ENCODE results near the gene SHMT1. TPM values are rescaled to one million over a fixed set of nuclear protein-coding genes. Genes with fewer than 3 reads are reported as not detected.

The SHMT1 gene
- total and polyA plus RNA-seq, 8 donors: 23.3 to 45.3 (median 26.9) TPM

GRCh38 chr17:18319604-18320256, 43.6 kb downstream of the SHMT1 start:
- DNase-seq (peak in 2 of 4 donors; percentile 18 to 47), ATAC-seq (peak; percentile 4)
- H3K9me3 ChIP-seq: no peaks in the 10 kb centered on the region
- no peak overlapping the region for H3K27ac ChIP-seq
- TF ChIP-seq, protein P1, sequence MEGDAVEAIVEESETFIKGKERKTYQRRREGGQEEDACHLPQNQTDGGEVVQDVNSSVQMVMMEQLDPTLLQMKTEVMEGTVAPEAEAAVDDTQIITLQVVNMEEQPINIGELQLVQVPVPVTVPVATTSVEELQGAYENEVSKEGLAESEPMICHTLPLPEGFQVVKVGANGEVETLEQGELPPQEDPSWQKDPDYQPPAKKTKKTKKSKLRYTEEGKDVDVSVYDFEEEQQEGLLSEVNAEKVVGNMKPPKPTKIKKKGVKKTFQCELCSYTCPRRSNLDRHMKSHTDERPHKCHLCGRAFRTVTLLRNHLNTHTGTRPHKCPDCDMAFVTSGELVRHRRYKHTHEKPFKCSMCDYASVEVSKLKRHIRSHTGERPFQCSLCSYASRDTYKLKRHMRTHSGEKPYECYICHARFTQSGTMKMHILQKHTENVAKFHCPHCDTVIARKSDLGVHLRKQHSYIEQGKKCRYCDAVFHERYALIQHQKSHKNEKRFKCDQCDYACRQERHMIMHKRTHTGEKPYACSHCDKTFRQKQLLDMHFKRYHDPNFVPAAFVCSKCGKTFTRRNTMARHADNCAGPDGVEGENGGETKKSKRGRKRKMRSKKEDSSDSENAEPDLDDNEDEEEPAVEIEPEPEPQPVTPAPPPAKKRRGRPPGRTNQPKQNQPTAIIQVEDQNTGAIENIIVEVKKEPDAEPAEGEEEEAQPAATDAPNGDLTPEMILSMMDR (IDR thresholded peaks at IDR 0.05): no peak
- H3K4me1 ChIP-seq: peaks cover 37 to 69% of the 10 kb centered on the region in 2 donors
- H3K36me3 ChIP-seq: peaks cover 0 to 81% of the 10 kb centered on the region in 2 donors
- intact Hi-C loops (cut with DNase I): no loop called here
- peak overlapping the region in 1 of 2 donors; percentile 32 for H3K4me3 ChIP-seq
- H3K27me3 ChIP-seq: no peaks in the 10 kb centered on the region

GRCh38 chr17:18318771-18319450, 44.4 kb downstream of the SHMT1 start:
- Histone ChIP-seq H3K4me3 (peak overlapping the region in 1 of 2 donors; percentile 32), H3K4me1 (peaks cover 39 to 68% of the 10 kb centered on the region in 2 donors), H3K27me3 (no peaks in the 10 kb centered on the region), H3K9me3 (no peaks in the 10 kb centered on the region), H3K27ac (no peak overlapping the region), H3K36me3 (peaks cover 0 to 73% of the 10 kb centered on the region in 2 donors)
- ATAC-seq (no peak), DNase-seq (no peak)
- TF ChIP-seq, protein P1 (IDR thresholded peaks at IDR 0.05): no peak
- intact Hi-C loops (cut with DNase I): no loop called here

- Histone ChIP-seq H3K9me3 (no peaks in the 10 kb centered on the region), H3K27ac (peak overlapping the region in 1 of 2 donors; percentile 63), H3K36me3 (peaks cover 0 to 65% of the 10 kb centered on the region in 2 donors), H3K4me1 (peaks cover 47 to 76% of the 10 kb centered on the region in 2 donors), H3K27me3 (no peaks in the 10 kb centered on the region), H3K4me3 (peak overlapping the region in 1 of 2 donors; percentile 32)
- TF ChIP-seq, protein P1 (IDR thresholded peaks at IDR 0.05): no peak
- no peak for ATAC-seq
- DNase-seq: no peak
- intact Hi-C loops (cut with DNase I): no loop called here
Observed at GRCh38 chr17:18318117-18318516, 45.2 kb downstream of the SHMT1 start.

DNA sequence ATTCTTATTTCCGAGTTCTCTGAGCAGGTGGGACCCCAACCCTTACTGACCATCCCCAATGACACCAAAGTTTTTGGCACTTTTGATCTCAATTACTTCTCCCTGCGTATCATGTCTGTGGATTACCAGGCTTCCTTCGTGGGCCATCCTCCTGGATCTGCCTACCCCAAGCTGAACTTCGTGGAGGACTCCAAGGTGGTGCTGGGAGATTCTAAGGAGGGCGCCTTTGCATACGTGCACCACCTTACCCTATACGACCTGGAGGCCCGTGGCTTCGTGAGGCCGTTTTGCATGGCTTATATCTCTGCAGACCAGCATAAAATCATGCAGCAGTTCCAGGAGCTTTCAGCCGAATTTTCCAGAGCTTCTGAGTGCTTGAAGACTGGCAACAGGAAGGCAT, 47.4 kb downstream of the SHMT1 start:
- ATAC-seq (no peak), DNase-seq (peak in 1 of 4 donors; percentile 23)
- Histone ChIP-seq H3K4me1 (peaks cover 50 to 89% of the 10 kb centered on the region in 2 donors), H3K36me3 (peaks cover 0 to 64% of the 10 kb centered on the region in 2 donors), H3K4me3 (peak overlapping the region; percentile 78 to 87), H3K27me3 (no peaks in the 10 kb centered on the region), H3K9me3 (no peaks in the 10 kb centered on the region), H3K27ac (peak overlapping the region; percentile 86 to 99)
- intact Hi-C loops (cut with DNase I): no loop called here
- TF ChIP-seq, protein P1 (IDR thresholded peaks at IDR 0.05): no peak

GRCh38 chr17:18315562-18315922, 47.8 kb downstream of the SHMT1 start:
- TF ChIP-seq, protein P1 (IDR thresholded peaks at IDR 0.05): no peak
- peak; percentile 3 for ATAC-seq

More at GRCh38 chr17:18315562-18315922, 47.8 kb downstream of the SHMT1 start:
- DNase-seq: peak in 1 of 4 donors; percentile 43
- no peaks in the 10 kb centered on the region for H3K27me3 ChIP-seq
- H3K36me3 ChIP-seq: peaks cover 0 to 60% of the 10 kb centered on the region in 2 donors
- H3K9me3 ChIP-seq: no peaks in the 10 kb centered on the region
- peak overlapping the region; percentile 78 to 87 for H3K4me3 ChIP-seq
- H3K4me1 ChIP-seq: peaks cover 50 to 89% of the 10 kb centered on the region in 2 donors
- intact Hi-C loops (cut with DNase I): no loop called here
- H3K27ac ChIP-seq: peak overlapping the region; percentile 86 to 99
